22Rv1 (cell line): Measurements from ENCODE around the gene MAP3K5.

ENCODE experiments used
- ZFX ChIP-seq: fragments of 450-650 bp; IDR thresholded peaks from 2 replicates; pipeline ENCODE4 v1.6.1; 2017; ENCODE audit warnings: antibody characterized with exemption, borderline replicate concordance
- TF ChIP-seq, protein P1 (sequence below): fragments of 450-650 bp; IDR thresholded peaks from 2 replicates; pipeline ENCODE4 v1.5.1; 2017; ENCODE audit warnings: mild to moderate bottlenecking

DNA sequence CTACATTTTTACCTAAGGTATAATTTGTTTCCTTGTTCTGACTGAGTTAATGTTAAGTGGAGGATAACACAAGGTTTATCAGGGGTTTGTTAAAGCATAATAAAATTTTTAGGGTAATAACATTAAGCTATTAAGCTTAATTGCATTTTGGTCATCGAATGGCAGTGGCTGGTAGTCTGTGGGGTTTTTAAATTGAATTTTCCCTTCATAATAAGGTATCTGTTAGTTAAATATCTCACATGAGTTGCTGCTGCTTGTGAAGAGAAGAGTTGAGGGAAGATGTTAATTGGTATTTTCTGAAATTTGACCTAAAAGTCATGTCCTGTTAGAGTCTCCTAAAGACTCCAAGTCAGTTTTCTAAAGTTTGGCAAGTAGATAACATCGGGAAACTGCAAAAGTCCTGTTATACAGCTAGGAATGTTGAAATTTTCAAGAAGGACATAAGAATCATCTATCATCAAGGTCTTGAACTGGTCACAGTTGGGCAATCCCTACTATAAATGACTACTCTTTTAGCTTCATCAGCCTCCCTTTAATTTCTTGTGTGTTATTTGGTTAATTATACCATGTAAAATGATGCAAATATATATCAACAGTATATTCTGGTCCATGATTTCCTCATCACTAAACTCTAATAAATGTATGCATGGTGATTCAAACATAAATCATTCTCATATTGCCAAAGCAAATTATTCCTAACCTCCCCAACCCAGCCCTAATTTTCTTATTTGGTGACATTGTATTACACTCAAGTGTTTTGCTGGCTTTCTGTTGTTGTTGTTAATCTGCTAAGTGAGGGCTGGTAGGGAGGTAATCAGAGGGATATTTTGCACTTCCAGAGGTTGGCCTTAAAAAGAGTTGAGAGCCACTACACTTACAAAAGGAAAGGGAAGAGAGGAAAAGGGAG is 64.0 kb downstream of the MAP3K5 start:
- TF ChIP-seq, protein P1, sequence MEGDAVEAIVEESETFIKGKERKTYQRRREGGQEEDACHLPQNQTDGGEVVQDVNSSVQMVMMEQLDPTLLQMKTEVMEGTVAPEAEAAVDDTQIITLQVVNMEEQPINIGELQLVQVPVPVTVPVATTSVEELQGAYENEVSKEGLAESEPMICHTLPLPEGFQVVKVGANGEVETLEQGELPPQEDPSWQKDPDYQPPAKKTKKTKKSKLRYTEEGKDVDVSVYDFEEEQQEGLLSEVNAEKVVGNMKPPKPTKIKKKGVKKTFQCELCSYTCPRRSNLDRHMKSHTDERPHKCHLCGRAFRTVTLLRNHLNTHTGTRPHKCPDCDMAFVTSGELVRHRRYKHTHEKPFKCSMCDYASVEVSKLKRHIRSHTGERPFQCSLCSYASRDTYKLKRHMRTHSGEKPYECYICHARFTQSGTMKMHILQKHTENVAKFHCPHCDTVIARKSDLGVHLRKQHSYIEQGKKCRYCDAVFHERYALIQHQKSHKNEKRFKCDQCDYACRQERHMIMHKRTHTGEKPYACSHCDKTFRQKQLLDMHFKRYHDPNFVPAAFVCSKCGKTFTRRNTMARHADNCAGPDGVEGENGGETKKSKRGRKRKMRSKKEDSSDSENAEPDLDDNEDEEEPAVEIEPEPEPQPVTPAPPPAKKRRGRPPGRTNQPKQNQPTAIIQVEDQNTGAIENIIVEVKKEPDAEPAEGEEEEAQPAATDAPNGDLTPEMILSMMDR = no peak
- TF ChIP-seq ZFX = no peak
